ENCODE results near the gene COMMD9. TPM values are rescaled to one million over a fixed set of nuclear protein-coding genes. Genes with fewer than 3 reads are reported as not detected.

COMMD9 gene
- total and polyA plus RNA-seq, 2 of the 4 experiments (the other 2 are of a cell fraction), result 50.7 to 58.3 TPM

GRCh38 chr11:36313750-36314433, 24.7 kb upstream of the COMMD9 start:
- Histone ChIP-seq H3K14ac (replicated peaks; ENCODE audit: low read depth, low read length) (no peak overlapping the region), H2AFZ (replicated peaks; ENCODE audit: low read length, poor library complexity) (no peak overlapping the region), H3K56ac (ENCODE audit: extremely low read depth, insufficient read depth, low read length) (no peak overlapping the region), H3K9me3 (ENCODE audit: control insufficient read depth, insufficient read depth, low read length) (no peaks in the 10 kb centered on the region), H3K18ac (ENCODE audit: low read depth, low read length) (no peak overlapping the region), H3K4me3 (ENCODE audit: insufficient read depth, low read depth, low read length) (no peak overlapping the region), H3K4me1 (ENCODE audit: control insufficient read depth, insufficient read depth, low read length) (peaks cover 5% of the 10 kb centered on the region), H4K8ac (ENCODE audit: low read depth in 2 of 2, low read length in 2 of 2) (no peak overlapping the region), H3K23ac (ENCODE audit: low read depth, low read length) (no peak overlapping the region), H3K27me3 (ENCODE audit: control insufficient read depth, insufficient read depth, low read length) (peaks cover 42% of the 10 kb centered on the region), H2BK15ac (ENCODE audit: low read depth, low read length) (no peak overlapping the region), H3K4ac (ENCODE audit: low read depth, low read length) (no peak overlapping the region), H3K27ac (ENCODE audit: insufficient read depth, low read length) (no peak overlapping the region), H4K20me1 (ENCODE audit: insufficient read depth, low read length) (0 out of 2 replicates have a peak, but pooled peaks cover 3% of the 10 kb centered on the region), H3K4me2 (ENCODE audit: low read depth, low read length) (no peak overlapping the region), H3K79me1 (ENCODE audit: low read depth in 1 of 2, low read length in 2 of 2) (no peaks in the 10 kb centered on the region), H3K9me1 (ENCODE audit: insufficient read depth, low read length) (peaks cover 5% of the 10 kb centered on the region), H2BK20ac (ENCODE audit: low read depth, low read length) (no peak overlapping the region), H2AK5ac (ENCODE audit: low read depth, low read length) (no peak overlapping the region), H2BK120ac (ENCODE audit: low read depth, low read length) (no peak overlapping the region), H4K5ac (ENCODE audit: low read depth, low read length) (no peak overlapping the region), H2BK5ac (ENCODE audit: low read depth, low read length, poor library complexity, severe bottlenecking) (no peak overlapping the region), H4K91ac (ENCODE audit: insufficient read depth, low read depth, low read length) (no peak overlapping the region), H2AK9ac (replicated peaks; ENCODE audit: low read depth, low read length, poor library complexity) (no peak overlapping the region), H3K9ac (ENCODE audit: low read depth, low read length) (no peak overlapping the region), H3K36me3 (ENCODE audit: control insufficient read depth, insufficient read depth, low read length) (no peaks in the 10 kb centered on the region)
- ATAC-seq (ENCODE audit: low read depth), result no peak
- dilution Hi-C loops (cut with HindIII; ENCODE audit: low sequenced_read_pairs, unreplicated experiment) (no loop called here), intact Hi-C loops (cut with micrococcal nuclease) (no loop called here), in situ Hi-C loops (cut with MboI; ENCODE audit: low sequenced_read_pairs) (no loop called here)
- DNase-seq, result no peak
- CTCF ChIA-PET, result no interaction called here
- POLR2A ChIA-PET (ENCODE audit: unreplicated experiment), result no interaction called here
- TF ChIP-seq CTCF (conservative IDR thresholded peaks at IDR 0.05; ENCODE audit: low read depth, low read length) (no peak), RAD21 (IDR thresholded peaks at IDR 0.05; ENCODE audit: low read length) (no peak), NFE2L2 (IDR thresholded peaks at IDR 0.05; ENCODE audit: low read depth, low read length) (no peak), MAZ (IDR thresholded peaks at IDR 0.05; ENCODE audit: borderline replicate concordance, low read depth, low read length) (no peak), MAFK (IDR thresholded peaks at IDR 0.05; ENCODE audit: low read depth, low read length) (no peak), ELK1 (IDR thresholded peaks at IDR 0.05; ENCODE audit: borderline replicate concordance, low read depth, low read length) (no peak), MXI1 (IDR thresholded peaks at IDR 0.05; ENCODE audit: borderline replicate concordance, low read depth, low read length) (no peak)
- no CpG with 5 or more reads among the region's 3 CpGs for WGBS, 2 experiments (ENCODE audit: extremely low coverage in 2 of 2, insufficient read length in 1 of 2)
- no TSS peak for BruUV-seq (replicated peaks)
